GM12801 (cell line): ENCODE data around the gene ARHGAP8.

Source experiments
- CTCF ChIP-seq: IDR thresholded peaks from one replicate; pipeline ENCODE4 v1.5.1; 2011; ENCODE audit warnings: control low read depth; ENCODE audit not compliant: insufficient read length; ENCODE audit errors: extremely low read depth

Gene ARHGAP8

GRCh38 chr22:44765571-44766285, 13.4 kb downstream of the ARHGAP8 start:
- no peak for TF ChIP-seq CTCF

GRCh38 chr22:44773082-44773481, 20.7 kb downstream of the ARHGAP8 start:
- TF ChIP-seq CTCF = no peak

- no peak for TF ChIP-seq CTCF
These were observed 23.5 kb downstream of the ARHGAP8 start for GRCh38 chr22:44775862-44776261.

- TF ChIP-seq CTCF = no peak
These were observed 24.4 kb downstream of the ARHGAP8 start for GRCh38 chr22:44776605-44777363.

GRCh38 chr22:44777364-44777755, 25.0 kb downstream of the ARHGAP8 start:
- TF ChIP-seq CTCF = no peak

- no peak for TF ChIP-seq CTCF
These were observed 28.6 kb downstream of the ARHGAP8 start for GRCh38 chr22:44780876-44781449.

- no peak for TF ChIP-seq CTCF
These were observed 30.1 kb downstream of the ARHGAP8 start for GRCh38 chr22:44782363-44782963.
